Measurements from ENCODE around the gene CALCOCO1. TPM values are rescaled to one million over a fixed set of nuclear protein-coding genes. Genes with fewer than 3 reads are reported as not detected.

The CALCOCO1 gene
- total and polyA plus RNA-seq, 2 experiments from 2014 or later: 71.3 to 74.4 TPM

GRCh38 chr12:53752192-53752601 lies 24.9 kb upstream of the CALCOCO1 start:
- peak overlapping the region; percentile 49 for H3K4me3 ChIP-seq
- peak overlapping the region; percentile 81 for H2AFZ ChIP-seq

GRCh38 chr12:53751336-53752191 lies 24.3 kb upstream of the CALCOCO1 start, which contains the start of gene CISTR:
Gene CISTR (minus strand): TSS chr12:53751979.
- peak; percentile 36 for DNase-seq (ENCODE audit: low spot score)
- Histone ChIP-seq H3K4me2 (peak within 1 kb of the TSS; percentile 99), H3K4me3 (peak within 1 kb of the TSS; percentile 49), H2AFZ (peak within 1 kb of the TSS; percentile 81), H3K27me3 (peaks cover 95% of the 10 kb centered on the region), H3K36me3 (replicated peaks; ENCODE audit: insufficient read depth, low read depth) (no peaks in the 10 kb centered on the region), H4K20me1 (ENCODE audit: insufficient read depth, poor library complexity, severe bottlenecking) (no peaks in the 10 kb centered on the region), H3K27ac (no peak within 1 kb of the TSS), H3K9me3 (ENCODE audit: low read depth) (no peaks in the 10 kb centered on the region), H3K79me2 (no peaks in the 10 kb centered on the region), H3K4me1 (ENCODE audit: insufficient read depth) (peaks cover 15% of the 10 kb centered on the region), H3K9me2 (replicated peaks; ENCODE audit: insufficient read depth) (no peaks in the 10 kb centered on the region)
- WGBS (ENCODE audit: low lambda C conversion rate, missing lambda C conversion rate): 3% methylated on average over 57 of the region's 76 CpGs
- TF ChIP-seq EZH2phosphoT487 (IDR thresholded peaks at IDR 0.05; ENCODE audit: low read depth, severe bottlenecking, unreplicated experiment): no peak
- TF ChIP-seq EZH2 (IDR thresholded peaks at IDR 0.05; ENCODE audit: borderline replicate concordance): peak; percentile 94

More at GRCh38 chr12:53752192-53752601, 24.9 kb upstream of the CALCOCO1 start:
- TF ChIP-seq EZH2phosphoT487 (IDR thresholded peaks at IDR 0.05; ENCODE audit: low read depth, severe bottlenecking, unreplicated experiment) (no peak), EZH2 (IDR thresholded peaks at IDR 0.05; ENCODE audit: borderline replicate concordance) (peak; percentile 65)
- Histone ChIP-seq H3K27ac (no peak overlapping the region), H3K79me2 (no peaks in the 10 kb centered on the region), H3K4me1 (ENCODE audit: insufficient read depth) (peaks cover 15% of the 10 kb centered on the region), H3K4me2 (peak overlapping the region; percentile 99), H3K9me2 (replicated peaks; ENCODE audit: insufficient read depth) (no peaks in the 10 kb centered on the region), H4K20me1 (ENCODE audit: insufficient read depth, poor library complexity, severe bottlenecking) (no peaks in the 10 kb centered on the region), H3K27me3 (peaks cover 91% of the 10 kb centered on the region), H3K9me3 (ENCODE audit: low read depth) (no peaks in the 10 kb centered on the region), H3K36me3 (replicated peaks; ENCODE audit: insufficient read depth, low read depth) (no peaks in the 10 kb centered on the region)
- DNase-seq (ENCODE audit: low spot score): no peak
- WGBS (ENCODE audit: low lambda C conversion rate, missing lambda C conversion rate): 34% methylated on average over 13 of the region's 13 CpGs

- Histone ChIP-seq H3K27me3 (peaks cover 89% of the 10 kb centered on the region), H3K79me2 (no peaks in the 10 kb centered on the region), H3K4me3 (peak overlapping the region; percentile 49), H3K4me1 (ENCODE audit: insufficient read depth) (peaks cover 15% of the 10 kb centered on the region), H3K27ac (no peak overlapping the region), H3K36me3 (replicated peaks; ENCODE audit: insufficient read depth, low read depth) (no peaks in the 10 kb centered on the region), H3K9me3 (ENCODE audit: low read depth) (no peaks in the 10 kb centered on the region), H3K4me2 (peak overlapping the region; percentile 99), H4K20me1 (ENCODE audit: insufficient read depth, poor library complexity, severe bottlenecking) (no peaks in the 10 kb centered on the region), H2AFZ (peak overlapping the region; percentile 81), H3K9me2 (replicated peaks; ENCODE audit: insufficient read depth) (no peaks in the 10 kb centered on the region)
- TF ChIP-seq EZH2 (IDR thresholded peaks at IDR 0.05; ENCODE audit: borderline replicate concordance) (no peak), CTCF (IDR thresholded peaks at IDR 0.05; ENCODE audit: poor library complexity) (no peak), EZH2phosphoT487 (IDR thresholded peaks at IDR 0.05; ENCODE audit: low read depth, severe bottlenecking, unreplicated experiment) (no peak)
- DNase-seq (ENCODE audit: low spot score): peak; percentile 39
- 4% methylated on average over 23 of the region's 36 CpGs for WGBS (ENCODE audit: low lambda C conversion rate, missing lambda C conversion rate)
These were observed 23.6 kb upstream of the CALCOCO1 start for GRCh38 chr12:53750812-53751335.

GRCh38 chr12:53749986-53750811 lies 22.9 kb upstream of the CALCOCO1 start:
- Histone ChIP-seq H3K27me3 (peaks cover 83% of the 10 kb centered on the region), H3K9me2 (replicated peaks; ENCODE audit: insufficient read depth) (no peaks in the 10 kb centered on the region), H3K9me3 (ENCODE audit: low read depth) (no peaks in the 10 kb centered on the region), H3K4me1 (ENCODE audit: insufficient read depth) (peaks cover 15% of the 10 kb centered on the region), H3K4me3 (no peak overlapping the region), H3K79me2 (no peaks in the 10 kb centered on the region), H3K36me3 (replicated peaks; ENCODE audit: insufficient read depth, low read depth) (no peaks in the 10 kb centered on the region), H2AFZ (peak overlapping the region; percentile 81), H3K27ac (no peak overlapping the region), H4K20me1 (ENCODE audit: insufficient read depth, poor library complexity, severe bottlenecking) (no peaks in the 10 kb centered on the region), H3K4me2 (peak overlapping the region; percentile 99)
- WGBS (ENCODE audit: low lambda C conversion rate, missing lambda C conversion rate): 31% methylated on average over 10 of the region's 10 CpGs
- DNase-seq (ENCODE audit: low spot score): no peak
- TF ChIP-seq EZH2 (IDR thresholded peaks at IDR 0.05; ENCODE audit: borderline replicate concordance) (no peak), EZH2phosphoT487 (IDR thresholded peaks at IDR 0.05; ENCODE audit: low read depth, severe bottlenecking, unreplicated experiment) (no peak), CTCF (IDR thresholded peaks at IDR 0.05; ENCODE audit: poor library complexity) (no peak)

Data from hepatocyte (in vitro differentiated cells).